Measurements from ENCODE around the gene EYA4. TPM values are rescaled to one million over a fixed set of nuclear protein-coding genes. Genes with fewer than 3 reads are reported as not detected.

EYA4 gene
- total RNA-seq, 2 experiments from 2014 or later, result not detected

DNA sequence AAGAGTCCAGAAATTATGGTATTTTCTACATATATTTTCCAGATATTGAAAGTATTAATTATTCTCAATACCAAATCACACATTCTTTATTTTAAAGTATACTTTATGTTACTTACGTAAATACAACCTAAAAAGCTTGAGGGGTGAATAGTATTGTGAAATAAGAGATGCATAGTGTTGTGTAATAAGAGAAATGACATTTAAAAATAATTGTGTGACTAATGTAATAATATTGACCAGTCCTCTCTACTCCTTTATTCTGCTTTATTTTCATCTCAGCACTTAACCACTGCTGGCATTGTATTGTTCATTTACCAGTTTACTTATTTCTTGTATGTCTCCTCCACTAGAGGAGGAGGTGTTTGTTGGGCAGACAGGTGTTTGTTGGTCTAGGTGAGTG lies 135.6 kb downstream of the EYA4 start:
- POLR2A ChIA-PET, result no interaction called here
- no peak overlapping the region for H3K4me3 ChIP-seq (ENCODE audit: low read length)
- H3K27ac Mint-ChIP-seq, result no peak overlapping the region
- DNase-seq, result no peak
- peaks cover 4% of the 10 kb centered on the region for H3K27me3 Mint-ChIP-seq
- TF ChIP-seq, protein P1, sequence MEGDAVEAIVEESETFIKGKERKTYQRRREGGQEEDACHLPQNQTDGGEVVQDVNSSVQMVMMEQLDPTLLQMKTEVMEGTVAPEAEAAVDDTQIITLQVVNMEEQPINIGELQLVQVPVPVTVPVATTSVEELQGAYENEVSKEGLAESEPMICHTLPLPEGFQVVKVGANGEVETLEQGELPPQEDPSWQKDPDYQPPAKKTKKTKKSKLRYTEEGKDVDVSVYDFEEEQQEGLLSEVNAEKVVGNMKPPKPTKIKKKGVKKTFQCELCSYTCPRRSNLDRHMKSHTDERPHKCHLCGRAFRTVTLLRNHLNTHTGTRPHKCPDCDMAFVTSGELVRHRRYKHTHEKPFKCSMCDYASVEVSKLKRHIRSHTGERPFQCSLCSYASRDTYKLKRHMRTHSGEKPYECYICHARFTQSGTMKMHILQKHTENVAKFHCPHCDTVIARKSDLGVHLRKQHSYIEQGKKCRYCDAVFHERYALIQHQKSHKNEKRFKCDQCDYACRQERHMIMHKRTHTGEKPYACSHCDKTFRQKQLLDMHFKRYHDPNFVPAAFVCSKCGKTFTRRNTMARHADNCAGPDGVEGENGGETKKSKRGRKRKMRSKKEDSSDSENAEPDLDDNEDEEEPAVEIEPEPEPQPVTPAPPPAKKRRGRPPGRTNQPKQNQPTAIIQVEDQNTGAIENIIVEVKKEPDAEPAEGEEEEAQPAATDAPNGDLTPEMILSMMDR (IDR thresholded peaks at IDR 0.05), result no peak
- CTCF ChIA-PET, result no interaction called here
- H3K4me1 ChIP-seq (ENCODE audit: insufficient read depth, low read length), result no peaks in the 10 kb centered on the region
- no peak overlapping the region for H3K27ac ChIP-seq (ENCODE audit: low read depth in 1 of 2, low read length in 2 of 2)
- H3K9me3 Mint-ChIP-seq, result no peaks in the 10 kb centered on the region
- H3K4me3 Mint-ChIP-seq, result no peak overlapping the region
- intact Hi-C loops (cut with DNase I, micrococcal nuclease), result no loop called here
- H3K36me3 Mint-ChIP-seq (ENCODE audit: low read depth), result no peaks in the 10 kb centered on the region
- no peak for ATAC-seq (ENCODE audit: poor library complexity)
- no peaks in the 10 kb centered on the region for H3K9me3 ChIP-seq (ENCODE audit: control insufficient read depth in 1 of 2, insufficient read depth in 1 of 2, low read length in 2 of 2)
- H3K4me1 Mint-ChIP-seq (ENCODE audit: low read depth), result no peaks in the 10 kb centered on the region
- H3K27me3 ChIP-seq (ENCODE audit: control insufficient read depth in 1 of 2, insufficient read depth in 2 of 2, low read length in 2 of 2), result no peaks in the 10 kb centered on the region
- H3K36me3 ChIP-seq (ENCODE audit: insufficient read depth, low read length), result no peaks in the 10 kb centered on the region

GRCh38 chr6:133377219-133377618 lies 136.1 kb downstream of the EYA4 start:
- no peak overlapping the region for H3K4me3 ChIP-seq (ENCODE audit: low read length)
- no peak for DNase-seq
- TF ChIP-seq, protein P1 (IDR thresholded peaks at IDR 0.05), result no peak
- Mint-ChIP-seq H3K4me1 (ENCODE audit: low read depth) (no peaks in the 10 kb centered on the region), H3K27ac (no peak overlapping the region), H3K27me3 (peaks cover 4% of the 10 kb centered on the region), H3K9me3 (no peaks in the 10 kb centered on the region), H3K4me3 (no peak overlapping the region), H3K36me3 (ENCODE audit: low read depth) (no peaks in the 10 kb centered on the region)
- POLR2A ChIA-PET, result no interaction called here
- intact Hi-C loops (cut with DNase I, micrococcal nuclease), result no loop called here
- no peaks in the 10 kb centered on the region for H3K9me3 ChIP-seq (ENCODE audit: control insufficient read depth in 1 of 2, insufficient read depth in 1 of 2, low read length in 2 of 2)
- H3K27me3 ChIP-seq (ENCODE audit: control insufficient read depth in 1 of 2, insufficient read depth in 2 of 2, low read length in 2 of 2), result no peaks in the 10 kb centered on the region
- H3K27ac ChIP-seq (ENCODE audit: low read depth in 1 of 2, low read length in 2 of 2), result no peak overlapping the region
- no peak for ATAC-seq (ENCODE audit: poor library complexity)
- H3K36me3 ChIP-seq (ENCODE audit: insufficient read depth, low read length), result no peaks in the 10 kb centered on the region
- H3K4me1 ChIP-seq (ENCODE audit: insufficient read depth, low read length), result no peaks in the 10 kb centered on the region
- CTCF ChIA-PET, result interaction anchor here (0.6 kb wide), 1 partner anchor 245 kb away, joined by 3 read pairs; no protein-coding TSS in a partner anchor

DNA sequence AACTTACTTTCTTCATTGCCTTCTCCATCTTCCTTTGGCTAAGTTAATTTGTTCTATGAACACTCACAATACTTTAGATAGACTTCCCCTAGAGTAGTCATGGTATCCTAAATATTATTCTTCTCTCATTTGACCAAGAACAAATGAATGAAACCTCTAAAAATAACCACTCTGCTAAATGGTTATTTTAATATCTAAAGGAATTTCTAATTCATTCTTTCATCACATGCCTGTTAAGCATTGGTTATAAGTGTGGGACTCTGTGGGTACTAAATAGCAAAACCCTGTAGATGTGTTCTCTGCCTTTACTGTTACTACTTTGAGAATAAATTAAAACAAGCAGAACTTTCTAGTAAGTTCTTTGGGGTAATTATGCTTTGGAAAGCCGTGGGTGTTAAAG lies 138.9 kb downstream of the EYA4 start:
- no peak for ATAC-seq (ENCODE audit: poor library complexity)
- H3K9me3 Mint-ChIP-seq, result no peaks in the 10 kb centered on the region
- no peak overlapping the region for H3K4me3 ChIP-seq (ENCODE audit: low read length)
- H3K4me1 Mint-ChIP-seq (ENCODE audit: low read depth), result no peaks in the 10 kb centered on the region
- no peak overlapping the region for H3K27ac Mint-ChIP-seq
- no peaks in the 10 kb centered on the region for H3K4me1 ChIP-seq (ENCODE audit: insufficient read depth, low read length)
- no peaks in the 10 kb centered on the region for H3K9me3 ChIP-seq (ENCODE audit: control insufficient read depth in 1 of 2, insufficient read depth in 1 of 2, low read length in 2 of 2)
- no peak overlapping the region for H3K27ac ChIP-seq (ENCODE audit: low read depth in 1 of 2, low read length in 2 of 2)
- ChIA-PET POLR2A (no interaction called here), CTCF (no interaction called here)
- DNase-seq, result no peak
- intact Hi-C loops (cut with DNase I, micrococcal nuclease), result no loop called here
- H3K36me3 Mint-ChIP-seq (ENCODE audit: low read depth), result no peaks in the 10 kb centered on the region
- H3K4me3 Mint-ChIP-seq, result no peak overlapping the region
- H3K36me3 ChIP-seq (ENCODE audit: insufficient read depth, low read length), result no peaks in the 10 kb centered on the region
- H3K27me3 Mint-ChIP-seq, result peaks cover 8% of the 10 kb centered on the region
- H3K27me3 ChIP-seq (ENCODE audit: control insufficient read depth in 1 of 2, insufficient read depth in 2 of 2, low read length in 2 of 2), result no peaks in the 10 kb centered on the region
- TF ChIP-seq, protein P1 (IDR thresholded peaks at IDR 0.05), result no peak
